ENCODE results near the gene HERC6. TPM values are rescaled to one million over a fixed set of nuclear protein-coding genes. Genes with fewer than 3 reads are reported as not detected.

The HERC6 gene
- 2.8 to 6.2 TPM (median 3.2 TPM) in 5 replicates for total RNA-seq (2022; extraction: Qiagen RNA extraction; ENCODE audit: low read depth)

GRCh38 chr4:88378691-88379559 lies at the start of gene HERC6:
HERC6 (plus strand) TSS chr4:88378852; CDS start chr4:88378922, 70 bp downstream.

DNA sequence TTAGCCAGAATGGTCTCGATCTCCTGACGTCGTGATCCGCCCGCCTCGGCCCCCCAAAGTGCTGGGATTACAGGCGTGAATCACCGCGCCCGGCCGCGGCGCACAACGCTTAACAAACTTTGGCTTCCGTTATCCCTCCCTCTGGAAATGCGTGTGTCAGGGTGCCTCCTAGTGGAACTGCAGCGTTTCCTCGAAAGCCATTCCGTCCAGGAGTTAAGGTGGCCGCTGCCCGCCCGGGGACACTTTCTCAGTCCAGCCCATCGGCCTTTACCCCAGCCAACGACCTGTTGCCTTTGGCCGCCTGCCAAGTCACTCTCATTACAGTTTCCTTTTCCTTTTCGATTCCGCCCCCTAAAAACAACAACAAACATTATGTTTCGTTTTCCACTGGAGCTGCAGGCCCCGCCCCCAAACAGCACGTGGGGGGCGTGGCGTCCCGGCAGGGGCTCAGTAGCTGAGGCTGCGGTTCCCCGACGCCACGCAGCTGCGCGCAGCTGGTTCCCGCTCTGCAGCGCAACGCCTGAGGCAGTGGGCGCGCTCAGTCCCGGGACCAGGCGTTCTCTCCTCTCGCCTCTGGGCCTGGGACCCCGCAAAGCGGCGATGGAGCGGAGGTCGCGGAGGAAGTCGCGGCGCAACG lies 78.1 kb downstream of the HERC6 start, which contains the start of gene HERC5:
Gene HERC5, plus strand, starts transcription at position 450 of the 637 bp plus-strand sequence. Its CDS starts 151 bp downstream, at position 601.

Other genes starting within 250 kb of the HERC6 start
- gene ABCG2, start 220.2 kb upstream of the HERC6 start, total RNA-seq (2022; extraction: Qiagen RNA extraction; ENCODE audit: low read depth): 20.6 to 24.1 TPM (median 21.2 TPM) in 5 replicates
- gene PPM1K, start 94.3 kb upstream of the HERC6 start, total RNA-seq (2022; extraction: Qiagen RNA extraction; ENCODE audit: low read depth): 0.67 to 1.5 TPM (median 0.87 TPM) in 5 replicates
- 3.8 to 5.4 TPM (median 4.2 TPM) in 5 replicates for gene HERC5, start 78.3 kb downstream of the HERC6 start, total RNA-seq (2022; extraction: Qiagen RNA extraction; ENCODE audit: low read depth)
- gene PYURF, start 144.9 kb downstream of the HERC6 start, total RNA-seq (2022; extraction: Qiagen RNA extraction; ENCODE audit: low read depth): 68.4 to 81.3 TPM (median 76.5 TPM) in 5 replicates
- 4.2 to 7.5 TPM (median 5.3 TPM) in 5 replicates for gene HERC3, start 213.6 kb downstream of the HERC6 start, total RNA-seq (2022; extraction: Qiagen RNA extraction; ENCODE audit: low read depth)